GM18502 (cell line): ENCODE data around the gene SLC38A8.

Experiments used
- ATAC-seq: cut with Tn5 transposase; IDR thresholded peaks from one replicate; pipeline ENCODE4 v1.9.1; 2021; ENCODE audit warnings: mild to moderate bottlenecking; ENCODE audit not compliant: unreplicated experiment, poor library complexity

SLC38A8 gene

DNA sequence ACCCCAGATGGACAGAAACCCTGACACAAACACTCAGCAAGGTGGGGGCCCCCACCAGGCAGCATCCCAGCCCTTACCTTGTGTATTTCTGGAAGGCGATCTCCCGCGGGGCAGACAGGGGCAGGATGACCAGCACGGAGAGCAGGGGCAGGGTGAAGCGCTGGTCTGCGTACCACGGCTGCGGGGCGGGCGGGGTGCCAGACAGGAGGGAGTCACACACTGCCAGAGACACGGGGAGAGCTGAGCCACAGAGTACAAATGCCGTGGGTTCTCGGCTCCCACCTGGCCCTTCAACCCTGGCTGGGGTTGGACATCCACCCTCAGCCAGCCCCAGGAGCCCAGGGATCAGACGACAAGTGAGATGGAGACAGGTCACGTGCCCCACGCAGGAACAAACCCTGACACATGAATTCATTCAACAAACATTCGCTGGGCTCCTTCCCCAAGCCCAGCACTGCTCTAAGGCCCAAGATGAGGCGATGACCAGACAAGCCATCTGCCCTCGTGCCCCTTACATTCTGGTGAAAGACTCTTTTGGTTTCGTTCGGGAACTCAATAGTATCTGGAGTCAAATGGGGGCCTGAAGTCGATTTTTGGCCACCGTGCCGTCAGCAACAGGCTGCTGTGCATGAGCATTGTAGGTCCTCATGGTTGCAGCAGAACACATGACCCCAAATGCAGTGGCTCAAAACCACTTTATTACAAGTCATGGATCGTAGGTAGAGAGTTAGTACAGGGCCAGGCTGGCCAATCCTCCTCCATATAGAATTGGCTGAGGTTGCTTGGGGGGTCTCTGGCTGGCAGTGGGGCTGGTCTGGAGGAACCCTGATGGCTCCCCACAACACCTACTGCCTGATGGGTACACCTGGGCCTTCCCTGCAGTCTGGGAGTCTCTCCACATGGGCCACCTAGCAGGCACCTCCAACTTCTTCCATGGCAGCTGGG, 9.1 kb downstream of the SLC38A8 start:
- ATAC-seq, result no peak

DNA sequence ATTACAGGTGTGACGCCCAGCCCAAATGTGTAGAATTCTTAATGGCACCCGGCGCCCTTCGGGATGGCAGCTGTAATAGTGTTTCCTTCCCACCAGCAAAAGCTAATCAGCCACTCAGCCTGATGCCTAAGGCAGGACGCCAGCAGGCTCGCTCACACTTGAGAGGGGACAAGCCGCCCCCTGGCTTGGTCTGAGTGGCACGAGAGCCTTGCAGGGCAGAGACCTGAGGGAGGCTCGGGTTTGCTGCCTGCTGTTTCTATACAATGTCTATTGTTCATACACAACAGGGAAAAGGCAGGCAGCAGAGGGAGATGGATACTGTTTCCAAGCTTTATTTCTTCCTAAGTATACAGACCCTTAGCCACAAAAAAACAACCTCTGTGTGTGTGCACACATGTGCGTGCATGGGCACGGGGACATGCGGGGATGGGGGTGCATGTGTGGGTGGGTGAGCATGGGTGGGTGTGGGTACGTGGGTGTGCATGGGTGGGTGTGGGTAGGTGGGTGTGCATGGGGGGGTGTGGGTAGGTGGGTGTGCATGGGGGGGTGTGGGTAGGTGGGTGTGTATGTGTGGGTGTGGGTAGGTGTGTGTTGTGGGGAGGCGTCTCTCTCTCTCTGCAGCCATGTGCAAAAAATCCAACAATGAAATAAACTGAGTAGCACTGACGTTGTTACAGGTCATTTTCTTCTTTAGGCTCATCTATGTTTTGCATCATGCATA, 10.0 kb downstream of the SLC38A8 start:
- no peak for ATAC-seq

DNA sequence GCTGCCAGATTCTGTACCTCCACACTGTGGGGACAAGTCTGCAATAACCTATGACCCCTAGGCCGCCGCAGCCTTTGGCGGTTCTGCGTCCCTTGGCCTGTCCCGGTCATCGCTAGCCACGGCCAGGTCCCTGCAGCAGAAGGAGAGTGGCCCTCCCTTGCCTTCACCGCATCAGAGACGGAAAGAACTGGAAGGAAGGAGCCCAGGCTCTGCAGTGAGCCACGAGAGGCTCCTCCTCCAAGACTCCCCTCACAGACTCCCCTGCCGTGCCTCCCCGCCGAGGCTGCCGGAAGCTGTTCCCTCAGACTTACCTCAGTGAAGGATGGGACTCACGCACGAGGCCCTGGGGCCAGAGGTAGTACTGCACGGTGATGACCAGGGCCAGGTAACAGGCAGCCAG, 11.0 kb downstream of the SLC38A8 start:
- no peak for ATAC-seq

DNA sequence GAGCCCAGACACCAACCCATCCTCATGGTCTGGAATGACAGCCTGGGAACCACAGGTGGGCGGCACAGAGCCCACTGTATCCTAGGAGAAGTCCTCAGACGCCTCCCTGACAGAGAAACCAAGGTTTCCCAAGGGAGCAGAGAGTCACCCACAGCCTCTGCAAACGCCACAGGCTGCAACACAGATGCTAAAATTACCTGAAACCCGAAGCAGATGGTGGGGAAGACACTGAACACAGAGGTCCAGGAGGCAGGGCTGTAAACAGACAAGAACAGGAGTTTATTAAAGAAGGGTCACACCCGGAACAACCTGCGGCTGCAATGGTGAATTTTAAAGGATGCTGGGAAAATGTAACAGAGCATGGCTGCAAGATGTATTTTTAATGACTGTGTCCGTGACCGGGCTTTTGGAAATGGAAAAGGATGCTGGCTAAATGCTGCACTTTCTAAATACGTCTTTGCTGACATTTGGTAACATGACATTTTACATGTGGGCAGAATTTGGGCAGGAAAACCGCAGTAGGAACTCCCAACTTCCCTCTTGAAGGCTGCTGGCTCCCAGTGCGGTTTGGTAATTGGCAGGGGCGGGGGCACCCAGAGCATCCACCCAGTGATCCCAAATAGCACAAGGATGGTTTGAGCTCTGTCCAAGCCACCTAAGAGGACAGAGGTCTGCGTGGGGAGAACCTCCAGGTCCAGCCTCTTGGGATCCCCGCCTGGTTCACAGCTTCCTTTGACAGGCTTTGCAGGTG, 13.1 kb downstream of the SLC38A8 start:
- no peak for ATAC-seq

DNA sequence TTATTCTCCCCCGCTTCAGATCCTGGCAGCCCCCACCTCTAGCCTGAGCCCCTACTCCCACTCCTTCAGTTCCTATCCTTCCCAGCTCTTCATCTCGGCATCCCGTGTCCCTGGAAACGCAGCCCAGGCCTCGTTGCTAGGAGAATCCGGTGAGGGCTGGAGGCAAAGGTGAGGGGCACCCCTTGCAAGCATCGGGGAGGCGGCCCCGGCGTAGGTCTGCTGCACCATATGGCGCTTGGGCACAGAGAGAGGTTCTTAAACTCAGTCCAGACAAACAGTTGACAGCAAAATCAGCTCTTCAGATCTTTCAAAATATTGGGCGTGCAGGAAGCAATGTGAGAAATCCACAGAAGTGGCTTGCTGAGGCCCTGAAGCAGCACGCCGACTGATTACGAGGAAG, 15.0 kb downstream of the SLC38A8 start:
- ATAC-seq, result no peak

DNA sequence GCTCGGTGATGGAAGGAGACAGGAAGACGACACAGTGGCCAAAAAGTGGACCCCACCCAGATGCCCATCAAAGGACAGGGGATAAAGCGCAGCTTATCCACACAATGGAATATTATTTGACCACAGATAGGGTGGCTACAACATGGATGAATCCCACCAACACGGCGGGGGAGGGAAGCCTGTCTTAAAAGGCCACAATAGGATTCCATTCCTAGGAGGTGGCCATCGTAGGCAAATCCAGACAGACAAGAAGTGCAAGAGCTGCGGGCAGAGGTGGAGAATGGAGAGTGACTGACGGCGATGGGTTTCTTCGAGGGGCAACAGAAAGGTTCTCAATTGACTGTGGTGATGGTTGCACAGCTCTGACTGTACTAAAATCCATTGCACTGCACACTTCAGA, 16.0 kb downstream of the SLC38A8 start:
- no peak for ATAC-seq

DNA sequence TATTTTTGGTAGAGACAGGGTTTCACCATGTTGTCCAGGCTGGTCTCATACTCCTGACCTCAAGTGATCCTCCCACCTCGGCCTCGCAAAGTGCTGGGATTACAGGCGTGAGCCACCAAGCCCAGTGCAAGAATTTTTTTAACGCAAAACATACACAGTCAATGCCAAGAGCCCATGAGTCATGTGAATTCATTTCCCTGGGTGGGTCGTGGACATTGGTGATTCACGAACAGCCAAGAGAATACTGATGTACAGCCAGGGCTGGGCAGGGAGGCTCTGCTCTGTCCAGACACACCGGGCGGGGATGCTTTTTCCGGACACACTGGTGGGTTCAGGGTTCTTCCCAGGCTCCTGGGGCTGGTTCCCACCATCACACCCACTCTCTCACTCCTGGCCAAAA, 17.7 kb downstream of the SLC38A8 start:
- ATAC-seq, result no peak

DNA sequence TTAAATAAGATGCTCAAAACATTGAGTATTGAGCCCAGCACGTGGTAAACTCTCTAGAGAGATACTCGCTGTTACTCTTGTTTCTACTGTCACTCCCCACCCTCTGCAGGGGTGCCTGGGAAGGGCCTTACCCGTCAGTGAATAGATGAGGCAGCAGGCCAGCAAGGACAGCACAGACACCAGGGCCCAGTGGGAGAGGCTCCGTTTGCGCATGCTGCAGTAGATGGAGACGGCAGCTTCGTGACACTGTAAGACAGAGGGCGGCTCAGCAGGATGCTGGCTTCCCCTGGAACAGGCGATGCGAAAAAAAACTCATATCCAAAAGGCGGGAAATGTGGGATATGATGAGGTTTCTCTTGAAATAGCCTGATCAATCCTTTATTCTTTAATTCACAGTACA, 20.0 kb downstream of the SLC38A8 start:
- ATAC-seq, result no peak

DNA sequence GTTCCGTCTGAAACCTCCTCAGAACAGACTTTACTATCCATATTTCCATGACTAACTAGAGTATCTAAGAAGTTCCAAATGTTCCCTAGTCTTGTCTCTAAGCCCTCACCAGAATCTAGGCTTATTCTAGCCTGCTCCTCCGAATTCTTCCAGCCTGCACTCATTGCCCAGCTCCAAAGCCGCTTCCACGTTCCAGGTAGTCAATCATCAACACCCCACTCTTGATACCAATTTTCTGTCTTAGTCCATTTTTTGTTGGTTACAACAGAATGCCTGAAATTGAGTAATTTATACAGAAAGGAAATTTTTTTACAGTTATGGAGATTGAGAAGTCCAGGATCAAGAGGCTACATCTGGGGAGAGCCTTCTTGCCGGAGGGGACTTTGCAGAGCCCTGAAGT, 21.1 kb downstream of the SLC38A8 start:
- no peak for ATAC-seq

DNA sequence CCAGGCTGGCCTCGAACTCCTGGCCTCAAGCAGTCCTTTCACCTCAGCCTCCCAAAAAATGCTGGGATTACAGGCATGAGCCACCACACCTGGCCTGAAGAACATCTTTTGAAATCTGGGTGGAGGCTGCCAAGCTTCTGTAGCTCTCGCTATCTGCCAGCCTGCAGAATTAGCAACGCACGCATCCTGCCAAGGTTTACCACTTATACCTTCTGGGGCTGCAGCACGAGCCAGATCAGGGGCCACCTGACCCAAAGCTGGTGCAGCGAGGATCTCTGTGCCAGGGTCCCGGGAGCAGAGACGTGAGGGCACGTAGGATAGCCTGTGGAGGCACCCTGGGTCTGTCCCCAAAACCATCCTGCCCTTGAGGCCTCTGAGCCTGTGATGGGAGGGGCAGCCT, 22.2 kb downstream of the SLC38A8 start:
- no peak for ATAC-seq

DNA sequence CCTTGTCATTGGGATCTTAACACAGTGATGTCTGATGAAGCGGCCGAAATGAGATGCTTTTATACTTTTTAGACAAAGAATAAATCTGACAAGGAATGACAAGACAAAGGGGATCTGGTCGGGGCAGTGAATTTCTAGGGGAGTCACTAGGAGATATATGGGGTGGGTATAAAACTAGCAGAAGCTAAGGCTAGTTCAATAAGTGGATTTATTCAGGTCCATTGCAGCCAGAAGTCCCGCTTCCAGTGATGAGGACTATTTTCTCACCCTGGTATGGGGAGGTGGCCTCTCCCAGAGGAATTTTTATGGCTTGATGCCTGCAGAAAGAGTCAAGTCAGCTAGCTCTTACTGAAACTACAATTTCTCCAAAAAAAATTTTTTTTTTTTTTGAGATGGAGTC, 23.9 kb downstream of the SLC38A8 start:
- no peak for ATAC-seq

DNA sequence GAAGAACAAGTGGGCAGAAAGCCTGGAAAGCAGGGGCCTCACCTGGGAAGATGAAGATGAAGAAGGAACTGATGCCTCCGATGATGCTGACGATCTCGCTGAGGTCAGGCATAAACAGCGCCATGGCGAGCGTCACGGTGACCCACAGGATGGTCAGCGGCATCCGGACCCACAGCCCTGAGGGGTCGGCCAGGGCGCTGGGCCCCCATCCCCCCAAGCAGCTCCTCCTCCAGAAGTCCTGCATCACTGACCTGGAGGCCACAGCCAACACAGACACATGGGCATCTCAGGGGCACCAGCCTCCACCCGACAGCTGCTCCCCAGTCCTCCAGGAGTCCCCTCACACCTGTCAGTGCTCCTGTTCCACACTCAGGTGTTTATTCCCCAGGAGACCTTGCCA, 26.1 kb downstream of the SLC38A8 start:
- no peak for ATAC-seq

DNA sequence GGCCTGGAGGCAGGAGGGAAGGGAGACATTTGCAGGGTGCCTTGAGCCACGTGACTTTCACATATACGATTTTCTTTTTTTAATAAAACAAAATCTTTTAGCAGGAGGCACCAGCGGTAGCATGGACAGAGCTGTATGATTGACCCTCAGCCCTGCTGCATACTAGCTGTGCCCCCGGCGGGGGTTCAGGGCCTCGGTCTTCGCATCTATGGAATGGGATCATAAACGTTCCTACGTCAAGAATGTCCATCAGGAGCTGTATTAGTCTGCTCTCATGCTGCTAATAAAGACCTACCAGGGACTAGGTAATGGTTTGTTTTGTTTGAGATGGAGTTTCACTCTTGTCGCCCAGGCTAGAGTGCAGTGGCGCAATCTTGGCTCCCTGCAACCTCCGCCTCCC, 27.2 kb downstream of the SLC38A8 start:
- ATAC-seq, result no peak

DNA sequence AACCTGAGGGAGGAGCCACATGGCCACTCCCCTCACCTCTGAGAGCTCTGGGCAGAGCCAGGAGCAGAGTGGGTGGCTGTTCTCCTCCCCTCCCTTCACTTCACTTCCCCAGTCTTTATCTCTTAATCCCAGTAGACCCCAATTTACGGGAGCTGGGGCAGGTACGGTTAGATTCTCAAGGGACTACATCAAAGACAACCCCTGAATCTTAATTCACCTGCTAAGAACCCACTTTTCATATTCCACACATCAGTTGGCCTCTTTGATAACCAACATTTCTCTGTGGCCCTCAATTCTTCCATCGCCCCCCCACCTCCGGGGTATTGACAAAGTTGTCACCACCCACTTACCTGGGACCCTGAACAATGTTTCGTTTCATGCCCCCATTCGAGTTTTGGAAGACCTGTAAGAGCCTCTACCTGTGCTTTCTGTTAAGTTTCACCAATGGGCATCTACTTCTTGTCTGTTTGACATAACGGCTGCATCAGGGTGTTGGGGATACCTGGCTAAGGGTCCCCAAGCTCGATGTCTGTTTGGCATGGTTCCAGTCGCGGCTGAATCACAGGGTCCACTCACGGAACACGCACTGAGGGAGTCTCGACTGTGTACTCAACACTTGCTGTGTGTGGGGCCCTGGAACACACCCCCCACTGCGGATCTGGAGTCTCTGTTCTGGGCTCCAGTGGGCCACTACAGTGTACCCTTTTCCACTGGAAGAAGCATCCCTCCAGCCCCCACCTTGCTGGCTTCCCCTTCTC, 27.8 kb downstream of the SLC38A8 start:
- ATAC-seq, result no peak

DNA sequence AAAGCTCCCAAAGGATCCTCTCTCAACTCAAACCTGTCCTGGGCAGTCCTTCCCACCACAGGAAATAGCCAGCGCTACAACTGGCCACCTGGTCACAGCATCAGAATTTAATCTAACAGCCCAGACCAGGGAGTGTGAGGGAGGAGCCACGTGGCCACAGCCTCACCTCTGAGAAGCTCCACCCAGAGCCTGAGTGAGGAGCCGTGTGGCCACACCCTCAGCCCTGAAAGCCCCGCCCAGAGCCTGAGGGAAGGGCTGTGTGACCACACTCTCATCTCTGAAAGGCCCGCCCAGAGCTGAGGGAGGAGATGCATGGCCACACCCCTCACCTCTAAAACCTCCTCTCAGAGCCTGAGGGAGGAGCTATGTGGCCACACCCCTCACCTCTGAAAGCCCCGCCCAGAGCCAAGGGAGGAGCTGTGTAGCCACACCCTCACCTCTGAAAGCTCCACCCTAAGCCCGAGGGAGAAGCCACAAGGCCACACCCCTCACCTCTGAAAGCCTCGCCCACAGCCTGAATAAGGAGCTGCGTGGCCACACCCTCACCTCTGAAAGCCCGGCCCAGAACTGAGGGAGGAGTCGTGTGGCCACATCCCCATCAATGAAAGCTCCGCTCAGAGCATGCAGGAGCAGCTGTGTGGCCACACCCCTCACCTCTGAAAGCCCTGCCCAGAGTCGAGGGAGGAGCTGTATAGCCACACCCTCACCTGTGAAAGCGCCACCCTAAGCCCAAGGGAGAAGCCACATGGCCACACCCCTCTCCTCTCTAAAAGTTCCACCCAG, 28.6 kb downstream of the SLC38A8 start:
- peak; percentile 85 for ATAC-seq

DNA sequence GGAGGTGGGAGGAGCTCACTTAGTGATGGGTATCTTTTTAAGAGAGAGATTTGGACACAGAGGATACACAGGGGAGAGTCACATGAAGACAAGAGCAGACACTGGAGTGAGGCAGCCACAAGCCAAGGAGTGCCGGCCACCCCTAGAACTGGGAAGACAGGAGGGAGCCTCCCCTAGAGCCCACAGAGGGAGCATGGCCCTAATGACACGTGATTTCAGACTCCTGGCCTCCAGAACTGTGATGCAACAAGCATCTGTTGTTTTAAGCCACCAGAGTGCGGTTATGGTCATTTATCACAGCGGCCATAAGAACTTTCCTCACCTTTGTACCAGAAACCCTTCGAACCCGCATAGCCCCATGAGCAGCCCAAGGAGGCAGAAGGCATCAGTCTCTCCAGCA, 33.3 kb downstream of the SLC38A8 start:
- no peak for ATAC-seq

DNA sequence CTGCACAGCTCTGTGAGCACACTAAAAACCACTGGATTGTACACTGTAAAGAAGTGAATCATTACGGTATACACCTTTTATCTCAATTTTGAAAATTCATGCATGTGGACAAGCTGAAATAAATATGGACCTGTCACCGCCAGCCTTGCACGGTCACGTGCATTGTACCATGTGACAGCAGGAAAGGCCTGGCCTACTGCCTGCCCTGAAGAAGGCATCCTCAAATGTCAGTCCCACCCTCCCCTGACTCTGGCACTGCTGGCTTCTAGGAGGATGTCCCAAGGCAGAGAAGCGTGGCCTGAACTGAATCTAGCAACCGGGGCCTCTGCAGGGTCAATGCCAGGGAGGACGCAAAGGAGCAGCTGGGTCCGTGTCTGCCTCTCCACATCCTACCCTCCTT, 34.6 kb downstream of the SLC38A8 start:
- no peak for ATAC-seq

DNA sequence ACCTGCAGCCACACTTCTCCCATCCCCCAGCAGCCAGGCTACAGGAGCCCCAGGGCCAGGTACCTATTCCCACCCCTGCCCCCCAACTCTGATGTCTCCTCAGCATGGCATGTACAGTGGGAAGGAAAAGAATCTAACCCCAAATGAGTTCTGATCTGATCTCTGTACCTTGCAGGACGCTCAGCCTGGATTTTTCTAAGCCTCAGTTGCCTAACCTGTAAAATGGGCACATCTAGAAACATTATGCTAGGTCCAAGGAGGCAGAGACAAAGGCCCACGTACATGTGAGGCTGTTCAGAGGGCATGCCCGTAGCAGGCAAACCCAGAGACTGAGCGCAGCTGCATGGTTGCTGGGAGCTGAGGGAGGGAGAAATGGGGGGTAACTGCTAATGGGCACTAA, 35.1 kb downstream of the SLC38A8 start:
- no peak for ATAC-seq

DNA sequence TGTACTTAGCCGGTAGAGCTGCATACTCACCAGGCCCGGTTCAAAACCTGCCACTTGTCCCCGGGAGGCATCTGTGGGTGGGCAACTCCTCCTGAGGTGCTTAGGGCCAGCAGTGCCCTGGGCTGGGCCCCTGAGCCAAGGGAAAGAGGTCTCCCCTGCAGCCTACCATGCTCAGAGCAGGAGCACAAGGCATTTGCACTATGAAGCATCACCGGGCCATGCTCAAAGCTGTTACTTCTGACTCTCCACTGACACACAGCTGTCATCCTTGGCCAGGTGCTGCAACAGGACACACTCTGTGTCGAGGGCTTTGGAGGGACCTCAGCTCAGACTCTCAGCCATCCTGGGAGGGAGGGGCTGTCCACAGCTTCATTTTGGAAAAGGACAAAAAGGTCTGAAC, 37.2 kb downstream of the SLC38A8 start:
- ATAC-seq, result no peak

DNA sequence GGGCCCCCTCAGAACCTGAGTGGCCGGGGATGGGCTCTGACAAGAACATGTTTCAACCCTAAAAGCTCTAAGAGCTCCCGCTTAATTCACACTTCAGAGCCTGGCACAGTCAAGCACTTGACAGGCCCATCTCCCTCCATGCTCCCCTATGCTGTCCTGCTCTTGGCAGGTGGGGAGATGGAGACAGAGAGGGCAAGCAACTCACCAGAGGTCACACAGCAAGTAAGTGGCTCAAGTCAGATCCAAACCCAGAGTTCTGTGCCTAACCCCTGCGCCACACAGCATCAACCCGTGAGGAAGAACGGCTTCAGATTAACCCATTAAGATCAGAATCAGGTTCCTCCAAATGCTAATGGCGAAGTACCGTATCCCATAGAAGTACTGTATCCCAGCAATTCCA, 38.2 kb downstream of the SLC38A8 start:
- ATAC-seq, result no peak
